IMR-90 (cell line): Measurements from ENCODE around the gene DNM1. TPM values are rescaled to one million over a fixed set of nuclear protein-coding genes. Genes with fewer than 3 reads are reported as not detected.

Experiments
- ATAC-seq: fragments of 200-7000 bp; cut with Tn5 transposase; 2 replicates; pipeline ENCODE4 v1.9.1; 2020; ENCODE audit warnings: low read depth, mild to moderate bottlenecking, moderate library complexity
- BruUV-seq: library from RNA; stranded (reverse); fragments of 400-500 nt; replicated peaks from 2 replicates; lab custom pipeline; 2021; lab: Mats Ljungman, UMichigan
- CTCF ChIA-PET: fragments of 300-600 bp; formaldehyde crosslinking; extraction: SDS; loops from one replicate; lab custom pipeline; 2021; ENCODE audit warnings: antibody characterized with exemption; lab: Yijun Ruan, JAX
- POLR2A ChIA-PET: fragments of 300-600 bp; sonication (Branson Sonifier 250); formaldehyde crosslinking; loops from one replicate; lab custom pipeline; 2022; ENCODE audit warnings: antibody characterized with exemption; ENCODE audit not compliant: unreplicated experiment; lab: Charles Lee
- DNase-seq: peaks from one replicate; pipeline ENCODE4 v3.0.0; 2013
- H2AFZ ChIP-seq: replicated peaks from 2 replicates; pipeline ENCODE3; 2013; ENCODE audit warnings: low read length, mild to moderate bottlenecking; ENCODE audit not compliant: poor library complexity
- H2AK5ac ChIP-seq: 2 replicates; pipeline ENCODE4 v1.6.1; 2013; ENCODE audit warnings: low read depth, low read length, inconsistent platforms
- H2AK9ac ChIP-seq: replicated peaks from 2 replicates; pipeline ENCODE3; 2013; ENCODE audit warnings: mild to moderate bottlenecking, low read depth, low read length, moderate library complexity; ENCODE audit not compliant: poor library complexity
- H2BK120ac ChIP-seq: 2 replicates; pipeline ENCODE4 v1.6.1; 2013; ENCODE audit warnings: low read depth, low read length, inconsistent platforms
- H2BK15ac ChIP-seq: 3 replicates; pipeline ENCODE4 v1.6.1; 2013; ENCODE audit warnings: low read depth, low read length, inconsistent platforms
- H2BK20ac ChIP-seq: 2 replicates; pipeline ENCODE4 v1.6.1; 2013; ENCODE audit warnings: low read depth, mild to moderate bottlenecking, inconsistent platforms, low read length, moderate library complexity
- H2BK5ac ChIP-seq: 2 replicates; pipeline ENCODE4 v1.6.1; 2013; ENCODE audit warnings: mild to moderate bottlenecking, low read depth, low read length, inconsistent platforms; ENCODE audit not compliant: poor library complexity, severe bottlenecking
- H3K14ac ChIP-seq: replicated peaks from 2 replicates; pipeline ENCODE4 v1.6.1; 2013; ENCODE audit warnings: low read depth, low read length, inconsistent platforms
- H3K18ac ChIP-seq: 2 replicates; pipeline ENCODE4 v1.6.1; 2013; ENCODE audit warnings: low read depth, low read length, control low read depth
- H3K23ac ChIP-seq: 2 replicates; pipeline ENCODE4 v1.6.1; 2013; ENCODE audit warnings: low read depth, low read length, inconsistent platforms
- H3K27ac ChIP-seq: 2 replicates; pipeline ENCODE4 v1.5.1; 2013; ENCODE audit warnings: mild to moderate bottlenecking, control low read depth, low read length; ENCODE audit not compliant: insufficient read depth
- H3K27me3 ChIP-seq: 2 replicates; pipeline ENCODE4 v1.6.1; 2013; ENCODE audit warnings: low read length; ENCODE audit not compliant: control insufficient read depth, insufficient read depth
- H3K36me3 ChIP-seq: 2 replicates; pipeline ENCODE4 v1.6.1; 2013; ENCODE audit warnings: low read length, mixed read lengths; ENCODE audit not compliant: control insufficient read depth, insufficient read depth
- H3K4ac ChIP-seq: 2 replicates; pipeline ENCODE4 v1.6.1; 2013; ENCODE audit warnings: low read depth, low read length, inconsistent platforms
- H3K4me1 ChIP-seq: 2 replicates; pipeline ENCODE4 v1.6.1; 2013; ENCODE audit warnings: low read length, mixed read lengths; ENCODE audit not compliant: control insufficient read depth, insufficient read depth
- H3K4me2 ChIP-seq: 2 replicates; pipeline ENCODE4 v1.6.1; 2013; ENCODE audit warnings: low read depth, mild to moderate bottlenecking, control low read depth, low read length, moderate library complexity
- H3K4me3 ChIP-seq: 2 replicates; pipeline ENCODE4 v1.5.1; 2013; ENCODE audit warnings: low read depth, mild to moderate bottlenecking, control low read depth, low read length, moderate library complexity; ENCODE audit not compliant: insufficient read depth
- H3K56ac ChIP-seq: 2 replicates; pipeline ENCODE4 v1.6.1; 2013; ENCODE audit warnings: low read length, inconsistent platforms; ENCODE audit not compliant: insufficient read depth; ENCODE audit errors: extremely low read depth
- H3K79me1 ChIP-seq, 2 experiments: 2 replicates each; pipeline ENCODE4 v1.6.1; 2013; ENCODE audit warnings: low read length in 2 of 2, inconsistent platforms in 1 of 2, low read depth in 1 of 2
- H3K9ac ChIP-seq: 2 replicates; pipeline ENCODE4 v1.6.1; 2013; ENCODE audit warnings: low read depth, low read length, control low read depth
- H3K9me1 ChIP-seq: 2 replicates; pipeline ENCODE4 v1.6.1; 2013; ENCODE audit warnings: low read length, inconsistent platforms; ENCODE audit not compliant: insufficient read depth
- H3K9me3 ChIP-seq: 2 replicates; pipeline ENCODE4 v1.6.1; 2013; ENCODE audit warnings: low read length; ENCODE audit not compliant: control insufficient read depth, insufficient read depth
- H4K20me1 ChIP-seq: 2 replicates; pipeline ENCODE4 v1.6.1; 2013; ENCODE audit warnings: low read length, inconsistent platforms; ENCODE audit not compliant: insufficient read depth
- H4K5ac ChIP-seq: 2 replicates; pipeline ENCODE4 v1.6.1; 2013; ENCODE audit warnings: mild to moderate bottlenecking, low read depth, low read length, control low read depth
- H4K8ac ChIP-seq, 2 experiments: 2 replicates each; pipeline ENCODE4 v1.6.1; 2013; ENCODE audit warnings: low read depth in 2 of 2, low read length in 2 of 2, control low read depth in 1 of 2, inconsistent platforms in 1 of 2
- H4K91ac ChIP-seq: 2 replicates; pipeline ENCODE4 v1.6.1; 2013; ENCODE audit warnings: low read depth, low read length, inconsistent platforms; ENCODE audit not compliant: insufficient read depth
- BHLHE40 ChIP-seq: fragments of 150-350 bp; IDR thresholded peaks from 2 replicates; pipeline ENCODE4 v1.6.1; 2016; ENCODE audit warnings: mild to moderate bottlenecking, low read depth, low read length
- FOS ChIP-seq: fragments of 150-350 bp; IDR thresholded peaks from 2 replicates; pipeline ENCODE4 v1.6.1; 2016; ENCODE audit warnings: low read depth, low read length
- MAZ ChIP-seq: IDR thresholded peaks from 2 replicates; pipeline ENCODE4 v1.6.1; 2012; ENCODE audit warnings: low read depth, mild to moderate bottlenecking, low read length, improper control_type of control experiment, moderate library complexity, borderline replicate concordance
- MXI1 ChIP-seq: IDR thresholded peaks from 2 replicates; pipeline ENCODE4 v1.6.1; 2012; ENCODE audit warnings: low read depth, mild to moderate bottlenecking, low read length, moderate library complexity, borderline replicate concordance
- NFE2L2 ChIP-seq: fragments of 150-350 bp; IDR thresholded peaks from 2 replicates; pipeline ENCODE4 v1.6.1; 2016; ENCODE audit warnings: low read depth, mild to moderate bottlenecking, low read length
- RCOR1 ChIP-seq: IDR thresholded peaks from 2 replicates; pipeline ENCODE4 v1.6.1; 2012; ENCODE audit warnings: mild to moderate bottlenecking, low read length, improper control_type of control experiment; ENCODE audit not compliant: insufficient replicate concordance
- RFX5 ChIP-seq: IDR thresholded peaks from 2 replicates; pipeline ENCODE4 v1.8.0; 2012; ENCODE audit warnings: low read depth, mild to moderate bottlenecking, low read length, moderate library complexity
- WGBS, 2 experiments: methylation state at CpG; one replicate each; pipeline versions ENCODE4 v1.1.5 to v1.1.7; 2013; ENCODE audit warnings: missing lambda C conversion rate in 2 of 2; ENCODE audit not compliant: insufficient read length in 1 of 2; ENCODE audit errors: extremely low coverage in 2 of 2; 5-methylcytosine and 5-hydroxymethylcytosine counted together
- dilution Hi-C: fragments of 300-500 bp; cut with HindIII; formaldehyde crosslinking; loops from one replicate; pipeline ENCODE4 v1.14.3; 2018; ENCODE audit warnings: low sequenced_read_pairs; ENCODE audit not compliant: unreplicated experiment
- in situ Hi-C: fragments of 300-500 bp; cut with MboI; formaldehyde crosslinking; loops from 3 replicates; pipeline ENCODE4 v1.14.3; 2019; ENCODE audit warnings: low sequenced_read_pairs, inconsistent platforms, mixed read lengths
- intact Hi-C: fragments of 100-400 bp; cut with micrococcal nuclease; formaldehyde crosslinking; loops from 2 replicates; pipeline ENCODE4 v1.10.0; 2022
- polyA plus RNA-seq, 3 experiments: library from polyadenylated mRNA; depleted of rRNA; stranded (reverse); fragments of >200 nt; gene quantifications; 2 replicates each; pipeline ENCODE4 v1.2.3, GENCODE V29; 2012; ENCODE audit warnings: low replicate concordance in 1 of 3
- total RNA-seq: library from RNA; depleted of rRNA; stranded (reverse); fragments of >200 nt; gene quantifications from 2 replicates; pipeline ENCODE4 v1.2.3, GENCODE V29; 2012
- TF ChIP-seq, protein P1 (sequence below): fragments of 150-350 bp; IDR thresholded peaks from 2 replicates; pipeline ENCODE4 v1.6.1; 2017; ENCODE audit warnings: mild to moderate bottlenecking, antibody characterized with exemption, low read length, low read depth
- TF ChIP-seq, protein P2 (sequence below): fragments of 150-350 bp; IDR thresholded peaks from 2 replicates; pipeline ENCODE4 v1.6.1; 2016; ENCODE audit warnings: low read depth, mild to moderate bottlenecking, low read length, moderate library complexity, borderline replicate concordance
- TF ChIP-seq, protein P3 (sequence below): conservative IDR thresholded peaks from 2 replicates; pipeline ENCODE4 v1.5.1; 2012; ENCODE audit warnings: mild to moderate bottlenecking, low read depth, low read length, improper control_type of control experiment

DNM1 gene
- total and polyA plus RNA-seq, 2 of the 4 experiments (the other 2 are of a cell fraction) = 13.6 to 17.7 TPM

DNA sequence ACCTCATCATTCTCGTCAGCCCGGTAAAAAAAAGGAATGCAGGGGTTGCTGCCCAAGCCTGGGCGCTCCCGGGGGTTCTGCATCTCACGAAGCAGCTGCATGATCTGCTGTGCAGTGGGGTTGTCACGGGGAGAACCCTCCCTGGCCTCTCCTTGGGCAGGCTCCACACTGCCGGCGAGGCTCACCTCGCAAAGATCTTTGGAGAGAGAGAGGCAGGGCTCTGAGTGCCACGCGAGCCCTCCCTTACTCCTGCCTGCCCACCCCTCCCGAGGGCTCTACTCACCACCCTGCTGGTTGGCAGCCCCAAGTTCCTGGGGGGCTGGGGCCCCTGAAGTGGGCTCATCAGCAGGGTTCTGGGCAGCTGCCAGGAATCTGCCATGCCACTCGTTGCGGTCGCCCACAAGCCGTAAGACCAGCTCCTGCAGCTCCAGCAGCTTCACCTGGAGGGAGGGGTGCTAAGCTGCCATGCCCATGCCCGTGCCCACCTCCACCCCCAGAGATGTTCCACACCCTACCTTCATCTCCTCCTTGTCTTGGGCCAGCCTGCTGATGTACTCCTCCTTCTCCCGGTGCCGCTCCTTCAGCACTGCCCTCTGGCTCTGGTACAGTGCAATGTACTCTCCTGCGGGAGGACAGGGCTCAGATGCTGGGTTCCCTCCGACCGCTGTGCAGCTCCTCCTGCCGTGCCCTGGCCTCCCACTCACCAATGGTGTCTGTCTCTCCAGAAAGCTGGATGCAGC, 54.1 kb downstream of the DNM1 start (continued):
- no peak for TF ChIP-seq BHLHE40
- no peak for TF ChIP-seq NFE2L2

GRCh38 chr9:128257907-128258306, 54.7 kb downstream of the DNM1 start:
- dilution Hi-C loops (no loop called here), in situ Hi-C loops (no loop called here), intact Hi-C loops (no loop called here)
- no peak overlapping the region for H2BK5ac ChIP-seq
- H3K14ac ChIP-seq = no peak overlapping the region
- no TSS peak for BruUV-seq
- H2BK20ac ChIP-seq = no peak overlapping the region
- H4K5ac ChIP-seq = no peak overlapping the region
- no peak overlapping the region for H2AK9ac ChIP-seq
- H3K4me1 ChIP-seq = no peaks in the 10 kb centered on the region
- H3K4ac ChIP-seq = no peak overlapping the region
- WGBS, 2 experiments = 88% methylated on average over 4 of the region's 11 CpGs; no CpG with 5 or more reads in 1 of the 2 experiments
- no peak for DNase-seq
- H3K4me2 ChIP-seq = no peak overlapping the region
- POLR2A ChIA-PET = no interaction called here
- peaks cover 70% of the 10 kb centered on the region for H3K36me3 ChIP-seq
- ATAC-seq = no peak
- no peak overlapping the region for H3K27ac ChIP-seq
- H4K8ac ChIP-seq = no peak overlapping the region
- no peak overlapping the region for H2BK15ac ChIP-seq
- no peaks in the 10 kb centered on the region for H3K9me3 ChIP-seq
- CTCF ChIA-PET = no interaction called here
- H3K23ac ChIP-seq = no peak overlapping the region
- peaks cover 5% of the 10 kb centered on the region in 2 experiments; a peak in 1 of 4 replicates for H3K79me1 ChIP-seq
- no peak overlapping the region for H3K56ac ChIP-seq
- H3K9me1 ChIP-seq = no peaks in the 10 kb centered on the region
- H3K9ac ChIP-seq = no peak overlapping the region
- TF ChIP-seq, protein P1, sequence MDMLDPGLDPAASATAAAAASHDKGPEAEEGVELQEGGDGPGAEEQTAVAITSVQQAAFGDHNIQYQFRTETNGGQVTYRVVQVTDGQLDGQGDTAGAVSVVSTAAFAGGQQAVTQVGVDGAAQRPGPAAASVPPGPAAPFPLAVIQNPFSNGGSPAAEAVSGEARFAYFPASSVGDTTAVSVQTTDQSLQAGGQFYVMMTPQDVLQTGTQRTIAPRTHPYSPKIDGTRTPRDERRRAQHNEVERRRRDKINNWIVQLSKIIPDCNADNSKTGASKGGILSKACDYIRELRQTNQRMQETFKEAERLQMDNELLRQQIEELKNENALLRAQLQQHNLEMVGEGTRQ = no peak
- TF ChIP-seq, protein P2, sequence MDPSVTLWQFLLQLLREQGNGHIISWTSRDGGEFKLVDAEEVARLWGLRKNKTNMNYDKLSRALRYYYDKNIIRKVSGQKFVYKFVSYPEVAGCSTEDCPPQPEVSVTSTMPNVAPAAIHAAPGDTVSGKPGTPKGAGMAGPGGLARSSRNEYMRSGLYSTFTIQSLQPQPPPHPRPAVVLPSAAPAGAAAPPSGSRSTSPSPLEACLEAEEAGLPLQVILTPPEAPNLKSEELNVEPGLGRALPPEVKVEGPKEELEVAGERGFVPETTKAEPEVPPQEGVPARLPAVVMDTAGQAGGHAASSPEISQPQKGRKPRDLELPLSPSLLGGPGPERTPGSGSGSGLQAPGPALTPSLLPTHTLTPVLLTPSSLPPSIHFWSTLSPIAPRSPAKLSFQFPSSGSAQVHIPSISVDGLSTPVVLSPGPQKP = no peak
- no peak for TF ChIP-seq BHLHE40
- TF ChIP-seq MAZ = no peak
- TF ChIP-seq RFX5 = no peak
- TF ChIP-seq, protein P3, sequence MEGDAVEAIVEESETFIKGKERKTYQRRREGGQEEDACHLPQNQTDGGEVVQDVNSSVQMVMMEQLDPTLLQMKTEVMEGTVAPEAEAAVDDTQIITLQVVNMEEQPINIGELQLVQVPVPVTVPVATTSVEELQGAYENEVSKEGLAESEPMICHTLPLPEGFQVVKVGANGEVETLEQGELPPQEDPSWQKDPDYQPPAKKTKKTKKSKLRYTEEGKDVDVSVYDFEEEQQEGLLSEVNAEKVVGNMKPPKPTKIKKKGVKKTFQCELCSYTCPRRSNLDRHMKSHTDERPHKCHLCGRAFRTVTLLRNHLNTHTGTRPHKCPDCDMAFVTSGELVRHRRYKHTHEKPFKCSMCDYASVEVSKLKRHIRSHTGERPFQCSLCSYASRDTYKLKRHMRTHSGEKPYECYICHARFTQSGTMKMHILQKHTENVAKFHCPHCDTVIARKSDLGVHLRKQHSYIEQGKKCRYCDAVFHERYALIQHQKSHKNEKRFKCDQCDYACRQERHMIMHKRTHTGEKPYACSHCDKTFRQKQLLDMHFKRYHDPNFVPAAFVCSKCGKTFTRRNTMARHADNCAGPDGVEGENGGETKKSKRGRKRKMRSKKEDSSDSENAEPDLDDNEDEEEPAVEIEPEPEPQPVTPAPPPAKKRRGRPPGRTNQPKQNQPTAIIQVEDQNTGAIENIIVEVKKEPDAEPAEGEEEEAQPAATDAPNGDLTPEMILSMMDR = no peak
- TF ChIP-seq NFE2L2 = no peak
- no peak for TF ChIP-seq MXI1
- TF ChIP-seq RCOR1 = no peak
- TF ChIP-seq FOS = no peak
- H2AFZ ChIP-seq = no peak overlapping the region
- H3K18ac ChIP-seq = no peak overlapping the region
- H2BK120ac ChIP-seq = no peak overlapping the region
- no peak overlapping the region for H3K4me3 ChIP-seq
- peaks cover 12% of the 10 kb centered on the region for H4K20me1 ChIP-seq
- no peaks in the 10 kb centered on the region for H3K27me3 ChIP-seq
- H2AK5ac ChIP-seq = no peak overlapping the region
- H4K91ac ChIP-seq = no peak overlapping the region
